Neutrophil (primary cell): ENCODE measurements around the gene KRT4.

ENCODE experiments used
- H3K27ac ChIP-seq: fragments of 200-600 bp; sonication (generic); 2 replicates; pipeline ENCODE4 v1.5.1; 2016; ENCODE audit warnings: mild to moderate bottlenecking, moderate library complexity
- H3K27me3 ChIP-seq: fragments of 200-600 bp; sonication (generic); 2 replicates; pipeline ENCODE4 v1.6.0; 2016; ENCODE audit warnings: mild to moderate bottlenecking
- H3K36me3 ChIP-seq: fragments of 200-600 bp; sonication (generic); 2 replicates; pipeline ENCODE4 v1.5.1; 2017
- H3K4me1 ChIP-seq, 2 experiments: fragments of 200-600 bp in 1 of 2; sonication (generic) in 1 of 2; 1 replicate in 1 of 2; 2 replicates in 1 of 2; pipeline versions ENCODE4 v1.5.1 to v1.6.1; 2013 to 2016; ENCODE audit warnings: low read depth in 1 of 2, low read length in 1 of 2, mild to moderate bottlenecking in 1 of 2, moderate library complexity in 1 of 2; ENCODE audit not compliant: control insufficient read depth in 1 of 2, insufficient read depth in 1 of 2
- H3K4me3 ChIP-seq, 2 experiments: fragments of 200-600 bp in 1 of 2; sonication (generic) in 1 of 2; 1 replicate in 1 of 2; 2 replicates in 1 of 2; pipeline ENCODE4 v1.5.1; 2013 to 2016; ENCODE audit warnings: low read depth in 1 of 2, low read length in 1 of 2, mild to moderate bottlenecking in 1 of 2, moderate library complexity in 1 of 2
- H3K9me3 ChIP-seq: fragments of 200-600 bp; sonication (generic); 2 replicates; pipeline ENCODE4 v1.5.1; 2016
- TF ChIP-seq, protein P1 (sequence below): fragments of 200-600 bp; sonication (generic); IDR thresholded peaks from 2 replicates; pipeline ENCODE4 v1.5.1; 2016; ENCODE audit warnings: antibody characterized with exemption

Gene KRT4

GRCh38 chr12:52826611-52827498 lies 12.9 kb upstream of the KRT4 start:
- TF ChIP-seq, protein P1, sequence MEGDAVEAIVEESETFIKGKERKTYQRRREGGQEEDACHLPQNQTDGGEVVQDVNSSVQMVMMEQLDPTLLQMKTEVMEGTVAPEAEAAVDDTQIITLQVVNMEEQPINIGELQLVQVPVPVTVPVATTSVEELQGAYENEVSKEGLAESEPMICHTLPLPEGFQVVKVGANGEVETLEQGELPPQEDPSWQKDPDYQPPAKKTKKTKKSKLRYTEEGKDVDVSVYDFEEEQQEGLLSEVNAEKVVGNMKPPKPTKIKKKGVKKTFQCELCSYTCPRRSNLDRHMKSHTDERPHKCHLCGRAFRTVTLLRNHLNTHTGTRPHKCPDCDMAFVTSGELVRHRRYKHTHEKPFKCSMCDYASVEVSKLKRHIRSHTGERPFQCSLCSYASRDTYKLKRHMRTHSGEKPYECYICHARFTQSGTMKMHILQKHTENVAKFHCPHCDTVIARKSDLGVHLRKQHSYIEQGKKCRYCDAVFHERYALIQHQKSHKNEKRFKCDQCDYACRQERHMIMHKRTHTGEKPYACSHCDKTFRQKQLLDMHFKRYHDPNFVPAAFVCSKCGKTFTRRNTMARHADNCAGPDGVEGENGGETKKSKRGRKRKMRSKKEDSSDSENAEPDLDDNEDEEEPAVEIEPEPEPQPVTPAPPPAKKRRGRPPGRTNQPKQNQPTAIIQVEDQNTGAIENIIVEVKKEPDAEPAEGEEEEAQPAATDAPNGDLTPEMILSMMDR, result no peak
- Histone ChIP-seq H3K4me3 (no peak overlapping the region), H3K36me3 (no peaks in the 10 kb centered on the region), H3K27me3 (no peaks in the 10 kb centered on the region), H3K4me1 (no peaks in the 10 kb centered on the region), H3K27ac (no peak overlapping the region), H3K9me3 (no peaks in the 10 kb centered on the region)

DNA sequence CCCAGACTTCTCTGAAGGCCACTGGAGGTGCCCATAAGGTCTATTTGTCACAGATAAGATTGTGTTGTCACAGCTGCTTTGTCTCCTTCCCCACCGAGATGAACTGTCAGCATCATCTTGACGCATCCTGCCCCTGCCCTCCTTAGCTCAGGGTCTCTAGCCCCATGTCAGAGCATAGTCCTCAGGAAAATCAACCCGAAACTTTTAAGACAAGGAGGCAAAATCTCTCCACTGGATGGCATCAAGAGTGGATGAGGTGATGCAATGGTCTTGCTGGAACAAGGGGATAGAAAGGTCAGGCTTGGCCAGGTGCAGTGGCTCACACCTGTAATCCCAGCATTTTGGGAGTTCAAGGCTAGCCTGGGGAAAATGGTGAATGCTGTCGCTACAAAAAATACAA lies 12.0 kb upstream of the KRT4 start:
- no peaks in the 10 kb centered on the region for H3K4me1 ChIP-seq
- H3K4me3 ChIP-seq, result no peak overlapping the region
- H3K36me3 ChIP-seq, result no peaks in the 10 kb centered on the region
- no peaks in the 10 kb centered on the region for H3K9me3 ChIP-seq
- H3K27ac ChIP-seq, result no peak overlapping the region
- H3K27me3 ChIP-seq, result no peaks in the 10 kb centered on the region
- TF ChIP-seq, protein P1, result no peak

GRCh38 chr12:52824741-52825410 lies 11.0 kb upstream of the KRT4 start:
- Histone ChIP-seq H3K9me3 (no peaks in the 10 kb centered on the region), H3K36me3 (no peaks in the 10 kb centered on the region), H3K4me3 (no peak overlapping the region), H3K27me3 (no peaks in the 10 kb centered on the region), H3K4me1 (no peaks in the 10 kb centered on the region), H3K27ac (no peak overlapping the region)
- TF ChIP-seq, protein P1, result no peak

DNA sequence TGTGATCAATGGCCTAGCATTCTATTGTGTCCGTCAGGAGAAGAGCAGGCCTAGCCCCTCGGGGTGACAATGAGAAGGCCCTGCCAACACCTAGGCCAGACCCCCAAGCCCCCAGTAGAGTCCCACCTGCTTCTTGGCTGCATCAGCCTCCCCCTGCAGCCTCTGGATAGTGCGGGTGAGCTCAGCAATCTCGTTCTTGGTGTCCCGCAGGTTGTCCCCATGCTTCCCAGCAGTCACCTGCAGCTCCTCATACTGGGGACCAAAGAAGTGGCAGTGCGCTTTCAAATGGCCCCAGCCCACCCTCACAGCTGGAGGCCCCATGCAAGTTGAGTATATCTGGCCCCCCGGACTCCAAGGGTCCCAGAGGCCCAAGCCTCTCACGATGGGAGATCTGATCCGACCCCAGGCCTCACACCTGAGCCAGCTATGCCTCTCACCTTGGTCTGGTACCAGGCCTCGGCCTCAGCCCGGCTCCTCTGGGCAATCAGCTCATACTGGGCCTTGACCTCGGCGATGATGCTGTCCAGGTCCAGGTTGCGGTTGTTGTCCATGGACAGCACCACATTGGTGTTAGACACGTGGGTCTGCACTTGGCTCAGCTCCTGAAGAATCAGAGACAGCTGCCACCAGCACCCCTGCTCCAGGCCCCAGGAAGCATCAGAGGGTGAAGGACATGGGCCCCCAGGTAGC lies 10.0 kb upstream of the KRT4 start:
- Histone ChIP-seq H3K4me1 (no peaks in the 10 kb centered on the region), H3K9me3 (no peaks in the 10 kb centered on the region), H3K27ac (no peak overlapping the region), H3K4me3 (no peak overlapping the region), H3K36me3 (no peaks in the 10 kb centered on the region), H3K27me3 (peaks cover 2% of the 10 kb centered on the region)
- TF ChIP-seq, protein P1, result no peak

DNA sequence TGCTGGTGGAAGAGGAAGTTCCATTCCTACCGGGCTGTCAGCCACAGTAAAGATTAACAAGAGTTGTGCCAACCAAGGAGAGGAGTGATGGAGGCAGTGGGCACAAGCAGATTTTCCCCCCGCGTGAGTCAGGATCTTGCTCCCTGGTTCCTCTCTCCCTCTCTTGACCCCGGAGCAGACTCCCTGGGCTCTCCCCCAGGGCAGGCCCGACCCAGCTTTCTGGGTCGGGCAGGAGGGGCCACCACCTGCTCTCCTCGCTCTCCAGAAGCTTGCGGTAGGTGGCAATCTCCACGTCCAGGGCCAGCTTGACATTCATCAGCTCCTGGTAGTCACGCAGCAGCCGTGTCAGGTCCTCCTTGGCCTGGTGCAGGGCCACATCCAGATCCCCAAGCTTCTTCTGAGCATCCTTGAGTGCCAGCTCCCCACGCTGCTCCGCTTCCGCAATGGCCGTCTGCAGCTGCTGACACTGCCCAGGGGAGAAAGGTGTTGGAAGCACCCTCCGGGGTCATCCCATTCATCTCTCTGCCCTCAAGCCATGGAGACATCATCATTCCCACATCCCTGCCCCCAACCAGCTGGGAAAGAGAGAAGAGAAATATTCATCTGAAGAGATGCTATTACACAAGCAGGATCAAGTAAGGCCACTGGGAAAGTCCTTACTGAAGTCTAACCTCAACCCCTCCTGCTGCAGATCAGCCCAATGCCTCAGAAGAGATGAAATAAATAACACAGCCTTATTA lies 9.0 kb upstream of the KRT4 start:
- TF ChIP-seq, protein P1, result no peak
- H3K9me3 ChIP-seq, result no peaks in the 10 kb centered on the region
- H3K4me3 ChIP-seq, result no peak overlapping the region
- H3K4me1 ChIP-seq, result no peaks in the 10 kb centered on the region
- H3K27ac ChIP-seq, result no peak overlapping the region
- H3K27me3 ChIP-seq, result peaks cover 9% of the 10 kb centered on the region
- no peaks in the 10 kb centered on the region for H3K36me3 ChIP-seq
